Cardiac muscle cell (in vitro differentiated cells and primary cell): ENCODE measurements around the gene ARHGEF7. TPM values are rescaled to one million over a fixed set of nuclear protein-coding genes. Genes with fewer than 3 reads are reported as not detected.

ENCODE experiments used
- DNase-seq, 2 donors: peaks; one replicate each; pipeline versions ENCODE4 v3.0.0 to v3.0.0-alpha.2; 2010 to 2017; ENCODE audit warnings: low read depth in 1 of 2, low spot score in 1 of 2
- H3K27ac ChIP-seq: fragments of 200-600 bp; sonication (generic); 2 replicates; pipeline ENCODE4 v1.5.1; 2016
- H3K27me3 ChIP-seq: fragments of 200-600 bp; sonication (generic); 2 replicates; pipeline ENCODE4 v1.6.0; 2016; ENCODE audit warnings: control low read depth
- H3K36me3 ChIP-seq: fragments of 200-600 bp; sonication (generic); 2 replicates; pipeline ENCODE4 v1.5.1; 2016; ENCODE audit warnings: control low read depth
- H3K4me1 ChIP-seq: fragments of 200-600 bp; sonication (generic); 2 replicates; pipeline ENCODE4 v1.8.1; 2017; ENCODE audit warnings: low read depth, mild to moderate bottlenecking, mixed run types
- H3K4me3 ChIP-seq: fragments of 200-600 bp; sonication (generic); 2 replicates; pipeline ENCODE4 v1.5.1; 2016; ENCODE audit warnings: mild to moderate bottlenecking
- H3K9me3 ChIP-seq: fragments of 200-600 bp; sonication (generic); 2 replicates; pipeline ENCODE4 v1.5.1; 2017; ENCODE audit warnings: low read depth, mild to moderate bottlenecking, control low read depth
- polyA plus RNA-seq: library from polyadenylated mRNA; unstranded; fragments of >200 nt; fragmentation: Nextera tagmentation; extraction: Ambion mirVana; gene quantifications from 2 replicates; pipeline ENCODE4 v1.2.1, GENCODE V29; 2016
- total RNA-seq: library from RNA; depleted of rRNA; stranded (reverse); fragments of >200 nt; gene quantifications from 2 replicates; pipeline ENCODE4 v1.2.3, GENCODE V29; 2016
- TF ChIP-seq, protein P1 (sequence below): IDR thresholded peaks from 2 replicates; pipeline ENCODE4 v1.5.1; 2012; ENCODE audit warnings: low read depth, mild to moderate bottlenecking, low read length

ARHGEF7 gene
- total and polyA plus RNA-seq, 2 experiments from 2014 or later = 20.4 to 32.3 TPM

DNA sequence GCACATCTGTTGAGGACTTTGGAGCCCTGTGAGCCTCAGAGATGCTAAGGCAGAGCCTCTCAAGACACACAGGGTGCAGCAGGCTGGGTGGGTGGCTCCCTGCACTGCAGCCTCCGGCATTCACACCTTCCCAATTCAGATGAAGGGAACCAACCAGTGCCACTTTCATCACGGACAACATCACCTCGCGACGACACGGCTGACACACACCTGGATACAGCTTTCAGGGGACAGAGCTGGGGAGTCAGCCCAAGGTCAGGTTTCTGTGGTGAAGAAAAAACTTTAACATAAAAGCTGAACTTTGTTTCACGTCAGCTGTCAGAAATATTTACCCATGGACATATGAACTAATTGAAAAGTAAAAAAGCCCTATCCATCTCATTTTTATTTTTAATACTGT lies 24.9 kb upstream of the ARHGEF7 start:
- DNase-seq = no peak
- TF ChIP-seq, protein P1, sequence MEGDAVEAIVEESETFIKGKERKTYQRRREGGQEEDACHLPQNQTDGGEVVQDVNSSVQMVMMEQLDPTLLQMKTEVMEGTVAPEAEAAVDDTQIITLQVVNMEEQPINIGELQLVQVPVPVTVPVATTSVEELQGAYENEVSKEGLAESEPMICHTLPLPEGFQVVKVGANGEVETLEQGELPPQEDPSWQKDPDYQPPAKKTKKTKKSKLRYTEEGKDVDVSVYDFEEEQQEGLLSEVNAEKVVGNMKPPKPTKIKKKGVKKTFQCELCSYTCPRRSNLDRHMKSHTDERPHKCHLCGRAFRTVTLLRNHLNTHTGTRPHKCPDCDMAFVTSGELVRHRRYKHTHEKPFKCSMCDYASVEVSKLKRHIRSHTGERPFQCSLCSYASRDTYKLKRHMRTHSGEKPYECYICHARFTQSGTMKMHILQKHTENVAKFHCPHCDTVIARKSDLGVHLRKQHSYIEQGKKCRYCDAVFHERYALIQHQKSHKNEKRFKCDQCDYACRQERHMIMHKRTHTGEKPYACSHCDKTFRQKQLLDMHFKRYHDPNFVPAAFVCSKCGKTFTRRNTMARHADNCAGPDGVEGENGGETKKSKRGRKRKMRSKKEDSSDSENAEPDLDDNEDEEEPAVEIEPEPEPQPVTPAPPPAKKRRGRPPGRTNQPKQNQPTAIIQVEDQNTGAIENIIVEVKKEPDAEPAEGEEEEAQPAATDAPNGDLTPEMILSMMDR = no peak
- peaks cover 22% of the 10 kb centered on the region for H3K27me3 ChIP-seq
- no peak overlapping the region for H3K27ac ChIP-seq
- H3K4me1 ChIP-seq = no peaks in the 10 kb centered on the region
- H3K9me3 ChIP-seq = no peaks in the 10 kb centered on the region
- H3K4me3 ChIP-seq = no peak overlapping the region
- H3K36me3 ChIP-seq = no peaks in the 10 kb centered on the region

DNA sequence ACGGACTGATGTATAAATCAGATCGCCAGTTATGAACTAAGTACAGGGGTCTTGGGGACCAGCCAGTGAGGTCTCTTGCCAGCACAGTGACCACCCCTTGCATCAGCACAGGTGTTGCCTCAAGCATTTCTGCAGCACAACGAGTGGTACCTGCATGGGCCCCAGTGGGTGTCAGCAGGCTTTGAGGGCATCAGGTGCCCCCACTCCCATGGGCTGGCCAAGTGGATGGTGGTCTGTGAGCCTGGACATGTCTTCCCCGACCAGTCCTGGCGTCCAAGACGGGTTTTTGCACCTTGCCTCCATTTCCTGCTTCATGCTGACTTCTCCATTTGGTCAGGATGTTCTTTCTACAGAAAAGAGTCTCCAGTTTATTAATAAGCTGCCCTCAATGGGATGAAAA lies 22.4 kb upstream of the ARHGEF7 start:
- no peak for DNase-seq
- peaks cover 31% of the 10 kb centered on the region for H3K27me3 ChIP-seq
- H3K36me3 ChIP-seq = no peaks in the 10 kb centered on the region
- TF ChIP-seq, protein P1 = no peak
- H3K4me1 ChIP-seq = no peaks in the 10 kb centered on the region
- no peak overlapping the region for H3K4me3 ChIP-seq
- no peak overlapping the region for H3K27ac ChIP-seq
- no peaks in the 10 kb centered on the region for H3K9me3 ChIP-seq

DNA sequence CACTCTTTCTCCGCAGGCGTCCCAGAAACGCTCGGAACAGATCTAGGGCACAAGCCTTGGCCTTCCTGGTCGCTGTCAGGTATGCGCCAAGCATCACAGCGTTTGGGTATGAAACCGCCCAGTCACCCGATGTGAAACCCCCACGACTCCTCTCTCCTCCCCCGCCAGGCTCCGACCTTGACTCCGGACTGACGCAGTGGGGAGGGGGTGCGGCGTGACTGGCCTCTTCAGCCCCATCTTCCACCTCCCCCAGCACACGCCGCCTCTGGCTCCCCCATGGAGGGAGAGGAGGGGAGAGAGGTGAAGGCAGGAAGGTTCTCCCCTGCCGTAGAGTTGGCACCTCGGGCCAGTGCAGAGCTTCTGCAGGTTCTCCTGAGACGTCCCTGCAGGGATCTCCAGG lies 22.0 kb upstream of the ARHGEF7 start:
- H3K9me3 ChIP-seq = no peaks in the 10 kb centered on the region

DNA sequence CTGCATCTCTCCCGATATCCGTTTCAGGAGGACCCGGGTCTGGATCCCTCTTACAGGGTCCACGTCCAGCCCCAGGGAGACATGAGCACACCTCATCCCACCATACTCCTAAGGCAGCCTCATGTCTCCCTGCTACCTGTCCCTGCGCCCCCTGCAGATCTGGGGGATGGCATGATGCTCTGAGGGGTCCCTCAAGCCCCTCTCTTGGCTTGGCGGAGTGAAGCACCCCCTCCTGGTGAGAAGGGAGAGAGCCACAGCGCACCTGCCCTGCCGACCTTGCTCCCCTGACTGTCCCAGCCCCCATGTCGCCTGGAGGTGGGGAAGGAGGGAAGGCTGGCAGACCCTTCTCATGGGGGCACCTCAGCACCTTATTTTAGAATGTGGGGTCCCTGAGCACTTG lies 21.5 kb upstream of the ARHGEF7 start:
- Histone ChIP-seq H3K27ac (no peak overlapping the region), H3K4me1 (no peaks in the 10 kb centered on the region), H3K4me3 (no peak overlapping the region), H3K27me3 (peaks cover 41% of the 10 kb centered on the region), H3K9me3 (no peaks in the 10 kb centered on the region), H3K36me3 (no peaks in the 10 kb centered on the region)
- DNase-seq = no peak
- TF ChIP-seq, protein P1 = no peak

More for the DNA sequence above, 22.0 kb upstream of the ARHGEF7 start:
- Histone ChIP-seq H3K4me3 (no peak overlapping the region), H3K36me3 (no peaks in the 10 kb centered on the region), H3K27ac (no peak overlapping the region), H3K4me1 (no peaks in the 10 kb centered on the region), H3K27me3 (peaks cover 36% of the 10 kb centered on the region)
- DNase-seq = no peak
- TF ChIP-seq, protein P1 = no peak

DNA sequence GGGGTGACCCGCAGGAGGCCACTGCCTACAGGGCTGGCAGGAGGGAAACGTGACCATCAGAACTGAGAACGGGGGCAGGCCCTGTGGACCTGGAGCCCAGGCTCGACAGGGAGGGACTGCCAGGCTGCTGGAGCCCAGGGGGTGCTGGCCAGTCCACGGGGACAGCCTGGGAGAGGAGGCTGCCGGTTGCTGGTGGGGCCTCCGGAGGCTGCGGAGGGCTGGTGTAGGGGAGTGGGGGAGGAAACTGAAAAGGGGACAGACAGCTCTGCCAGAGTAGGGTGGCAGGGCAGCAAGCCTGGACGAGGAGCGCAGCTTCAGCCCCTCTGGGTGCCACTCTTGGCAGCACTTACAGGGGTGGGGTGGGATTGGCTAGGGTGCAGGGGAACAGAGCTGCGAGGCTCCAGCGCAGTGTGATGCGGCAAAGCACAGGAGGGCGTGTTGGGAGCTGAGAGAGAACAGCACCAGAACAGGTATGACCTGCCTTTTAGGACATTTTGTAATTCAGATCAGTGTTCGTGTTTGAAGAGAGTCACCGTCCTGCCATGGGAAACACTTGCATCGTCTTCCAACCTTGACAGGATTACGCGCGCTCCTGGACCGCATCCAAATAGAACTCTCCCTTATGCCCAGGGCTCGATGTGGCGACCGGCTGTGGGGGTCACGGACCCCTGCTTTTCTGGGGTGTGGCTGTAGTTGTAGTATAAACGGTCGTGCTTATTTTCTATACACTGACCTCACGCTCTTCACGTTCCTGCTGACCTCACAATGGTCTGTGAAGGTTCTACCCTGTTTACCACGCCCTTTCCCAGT lies 19.9 kb upstream of the ARHGEF7 start:
- DNase-seq = no peak
- TF ChIP-seq, protein P1 = no peak
- H3K9me3 ChIP-seq = no peaks in the 10 kb centered on the region
- no peak overlapping the region for H3K27ac ChIP-seq
- H3K4me1 ChIP-seq = no peaks in the 10 kb centered on the region
- H3K36me3 ChIP-seq = no peaks in the 10 kb centered on the region
- no peak overlapping the region for H3K4me3 ChIP-seq
- H3K27me3 ChIP-seq = peaks cover 41% of the 10 kb centered on the region
